Measurements from ENCODE around the gene ZNF683.

Gene ZNF683

DNA sequence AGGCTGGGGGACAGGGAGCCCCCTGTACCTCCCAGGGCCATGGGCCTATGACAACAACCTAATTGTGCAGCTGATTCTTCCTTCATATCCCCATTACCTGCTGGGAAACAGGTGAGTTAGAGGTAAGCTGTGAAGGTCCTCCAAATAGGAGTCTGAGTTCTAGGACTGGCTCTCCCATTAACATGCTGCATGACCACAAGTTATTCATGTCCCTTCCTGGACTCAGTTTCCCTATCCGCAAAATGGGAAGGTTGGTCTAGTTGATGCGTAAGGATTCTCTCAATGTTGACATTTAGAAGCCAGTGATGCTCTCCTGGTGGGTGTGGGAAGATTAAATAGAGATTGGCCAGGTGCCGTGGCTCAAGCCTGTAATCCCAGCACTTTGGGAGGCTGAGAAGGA lies 4.1 kb downstream of the ZNF683 start:
- TF ChIP-seq, protein P1, sequence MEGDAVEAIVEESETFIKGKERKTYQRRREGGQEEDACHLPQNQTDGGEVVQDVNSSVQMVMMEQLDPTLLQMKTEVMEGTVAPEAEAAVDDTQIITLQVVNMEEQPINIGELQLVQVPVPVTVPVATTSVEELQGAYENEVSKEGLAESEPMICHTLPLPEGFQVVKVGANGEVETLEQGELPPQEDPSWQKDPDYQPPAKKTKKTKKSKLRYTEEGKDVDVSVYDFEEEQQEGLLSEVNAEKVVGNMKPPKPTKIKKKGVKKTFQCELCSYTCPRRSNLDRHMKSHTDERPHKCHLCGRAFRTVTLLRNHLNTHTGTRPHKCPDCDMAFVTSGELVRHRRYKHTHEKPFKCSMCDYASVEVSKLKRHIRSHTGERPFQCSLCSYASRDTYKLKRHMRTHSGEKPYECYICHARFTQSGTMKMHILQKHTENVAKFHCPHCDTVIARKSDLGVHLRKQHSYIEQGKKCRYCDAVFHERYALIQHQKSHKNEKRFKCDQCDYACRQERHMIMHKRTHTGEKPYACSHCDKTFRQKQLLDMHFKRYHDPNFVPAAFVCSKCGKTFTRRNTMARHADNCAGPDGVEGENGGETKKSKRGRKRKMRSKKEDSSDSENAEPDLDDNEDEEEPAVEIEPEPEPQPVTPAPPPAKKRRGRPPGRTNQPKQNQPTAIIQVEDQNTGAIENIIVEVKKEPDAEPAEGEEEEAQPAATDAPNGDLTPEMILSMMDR (IDR thresholded peaks at IDR 0.05; ENCODE audit: borderline replicate concordance, extremely low read depth, low read length, poor library complexity, severe bottlenecking), result no peak
- no peak for TF ChIP-seq EZH2 (IDR thresholded peaks at IDR 0.05; ENCODE audit: borderline replicate concordance, low read depth, low read length, severe bottlenecking)
- H2AFZ ChIP-seq (ENCODE audit: low read depth, low read length), result no peak overlapping the region
- no peak overlapping the region for H3K4me2 ChIP-seq (ENCODE audit: insufficient read depth, low read length)

DNA sequence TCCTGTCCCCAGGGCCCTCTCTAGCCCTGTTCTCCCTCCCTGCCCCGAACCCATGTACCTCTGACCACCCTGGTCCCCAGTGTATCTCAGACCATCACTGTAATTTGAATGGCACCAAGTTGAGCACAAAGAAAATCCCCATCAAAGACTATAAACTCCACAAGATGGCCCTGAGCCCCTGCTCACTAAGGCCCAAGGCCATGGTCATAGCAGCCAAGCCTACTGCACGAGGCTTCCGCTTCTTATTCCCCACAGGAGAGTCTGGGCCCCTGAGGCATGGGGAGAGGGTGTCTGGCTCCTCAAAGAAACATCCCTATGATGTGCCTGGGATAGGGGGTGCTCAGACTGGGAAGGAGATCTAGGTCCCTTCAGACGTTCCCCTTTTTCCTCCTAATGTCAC lies 4.5 kb downstream of the ZNF683 start:
- TF ChIP-seq, protein P1 (IDR thresholded peaks at IDR 0.05; ENCODE audit: borderline replicate concordance, extremely low read depth, low read length, poor library complexity, severe bottlenecking), result no peak
- no peak for TF ChIP-seq EZH2 (IDR thresholded peaks at IDR 0.05; ENCODE audit: borderline replicate concordance, low read depth, low read length, severe bottlenecking)

More for the DNA sequence above, 4.1 kb downstream of the ZNF683 start:
- H4K20me1 ChIP-seq (ENCODE audit: insufficient read depth, low read length), result no peaks in the 10 kb centered on the region; the same call in 1 of the 2 replicates
- no peaks in the 10 kb centered on the region for H3K79me2 ChIP-seq (ENCODE audit: insufficient read depth, low read length)
- H3K9ac ChIP-seq (ENCODE audit: low read depth, low read length), result no peak overlapping the region
- peaks cover 6% of the 10 kb centered on the region; the same call in 1 of the 2 replicates for H3K4me1 ChIP-seq (ENCODE audit: insufficient read depth, low read length)
- no peaks in the 10 kb centered on the region for H3K9me3 ChIP-seq (ENCODE audit: insufficient read depth, low read length, severe bottlenecking)
- DNase-seq (no peak), ATAC-seq (ENCODE audit: insufficient read depth, low read depth) (no peak)
- no peak overlapping the region for H3K27ac ChIP-seq (ENCODE audit: low read length)
- no peaks in the 10 kb centered on the region for H3K36me3 ChIP-seq (ENCODE audit: insufficient read depth, low read length)
- no peak overlapping the region for H3K4me3 ChIP-seq (ENCODE audit: low read depth in 1 of 2, low read length in 2 of 2)
- H3K27me3 ChIP-seq (ENCODE audit: insufficient read depth, low read length, poor library complexity), result no peaks in the 10 kb centered on the region

DNA sequence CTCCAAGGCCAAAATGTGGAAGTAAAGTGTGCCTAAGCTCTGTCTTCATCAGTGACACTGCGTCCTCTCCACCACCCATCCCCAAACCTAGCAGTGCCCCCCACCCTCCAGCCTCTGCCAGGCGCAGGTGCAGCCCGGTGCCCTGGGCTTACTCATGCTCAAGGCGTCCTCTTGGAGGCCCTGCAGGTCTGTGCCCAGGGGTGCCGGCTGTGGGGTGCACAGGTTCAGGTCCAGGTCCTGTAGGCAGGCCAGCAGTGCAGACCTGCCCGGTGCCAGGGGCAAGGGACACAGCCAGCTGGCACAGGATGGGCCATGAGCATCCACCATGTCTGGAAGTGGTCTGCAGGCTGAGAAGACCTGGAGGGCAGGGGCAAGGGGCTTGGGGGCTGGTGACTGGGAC lies 5.1 kb downstream of the ZNF683 start:
- TF ChIP-seq, protein P1 (IDR thresholded peaks at IDR 0.05; ENCODE audit: borderline replicate concordance, extremely low read depth, low read length, poor library complexity, severe bottlenecking), result no peak
- TF ChIP-seq EZH2 (IDR thresholded peaks at IDR 0.05; ENCODE audit: borderline replicate concordance, low read depth, low read length, severe bottlenecking), result no peak
- no peaks in the 10 kb centered on the region for H3K9me3 ChIP-seq (ENCODE audit: insufficient read depth, low read length, severe bottlenecking)
- no peak overlapping the region for H3K4me2 ChIP-seq (ENCODE audit: insufficient read depth, low read length)
- H3K9ac ChIP-seq (ENCODE audit: low read depth, low read length), result no peak overlapping the region
- no peak overlapping the region for H2AFZ ChIP-seq (ENCODE audit: low read depth, low read length)
- no peaks in the 10 kb centered on the region for H3K79me2 ChIP-seq (ENCODE audit: insufficient read depth, low read length)
- DNase-seq, result no peak
- peaks cover 9% of the 10 kb centered on the region; the same call in 1 of the 2 replicates for H3K4me1 ChIP-seq (ENCODE audit: insufficient read depth, low read length)
- no peak for ATAC-seq (ENCODE audit: insufficient read depth, low read depth)
- H3K4me3 ChIP-seq (ENCODE audit: low read depth in 1 of 2, low read length in 2 of 2), result no peak overlapping the region
- H4K20me1 ChIP-seq (ENCODE audit: insufficient read depth, low read length), result no peaks in the 10 kb centered on the region; the same call in none of the 2 replicates
- H3K27me3 ChIP-seq (ENCODE audit: insufficient read depth, low read length, poor library complexity), result no peaks in the 10 kb centered on the region
- H3K36me3 ChIP-seq (ENCODE audit: insufficient read depth, low read length), result no peaks in the 10 kb centered on the region
- no peak overlapping the region for H3K27ac ChIP-seq (ENCODE audit: low read length)

More for the DNA sequence above, 4.5 kb downstream of the ZNF683 start:
- H3K4me1 ChIP-seq (ENCODE audit: insufficient read depth, low read length), result peaks cover 9% of the 10 kb centered on the region; the same call in 1 of the 2 replicates
- no peak overlapping the region for H3K4me2 ChIP-seq (ENCODE audit: insufficient read depth, low read length)
- no peaks in the 10 kb centered on the region; the same call in none of the 2 replicates for H4K20me1 ChIP-seq (ENCODE audit: insufficient read depth, low read length)
- DNase-seq, result no peak
- ATAC-seq (ENCODE audit: insufficient read depth, low read depth), result no peak
- H3K9me3 ChIP-seq (ENCODE audit: insufficient read depth, low read length, severe bottlenecking), result no peaks in the 10 kb centered on the region
- H3K9ac ChIP-seq (ENCODE audit: low read depth, low read length), result no peak overlapping the region
- no peak overlapping the region for H3K27ac ChIP-seq (ENCODE audit: low read length)
- H3K79me2 ChIP-seq (ENCODE audit: insufficient read depth, low read length), result no peaks in the 10 kb centered on the region
- H3K4me3 ChIP-seq (ENCODE audit: low read depth in 1 of 2, low read length in 2 of 2), result no peak overlapping the region
- H3K27me3 ChIP-seq (ENCODE audit: insufficient read depth, low read length, poor library complexity), result no peaks in the 10 kb centered on the region
- no peak overlapping the region for H2AFZ ChIP-seq (ENCODE audit: low read depth, low read length)
- no peaks in the 10 kb centered on the region for H3K36me3 ChIP-seq (ENCODE audit: insufficient read depth, low read length)

All from DND-41 (cell line).